Raji (cell line): ENCODE measurements around the gene CD84.

Experiments used
- POLR2A ChIP-seq: IDR thresholded peaks from 2 replicates; pipeline ENCODE4 v1.6.1; 2011; ENCODE audit warnings: low read depth, low read length, control low read depth; ENCODE audit not compliant: insufficient read depth

The CD84 gene

DNA sequence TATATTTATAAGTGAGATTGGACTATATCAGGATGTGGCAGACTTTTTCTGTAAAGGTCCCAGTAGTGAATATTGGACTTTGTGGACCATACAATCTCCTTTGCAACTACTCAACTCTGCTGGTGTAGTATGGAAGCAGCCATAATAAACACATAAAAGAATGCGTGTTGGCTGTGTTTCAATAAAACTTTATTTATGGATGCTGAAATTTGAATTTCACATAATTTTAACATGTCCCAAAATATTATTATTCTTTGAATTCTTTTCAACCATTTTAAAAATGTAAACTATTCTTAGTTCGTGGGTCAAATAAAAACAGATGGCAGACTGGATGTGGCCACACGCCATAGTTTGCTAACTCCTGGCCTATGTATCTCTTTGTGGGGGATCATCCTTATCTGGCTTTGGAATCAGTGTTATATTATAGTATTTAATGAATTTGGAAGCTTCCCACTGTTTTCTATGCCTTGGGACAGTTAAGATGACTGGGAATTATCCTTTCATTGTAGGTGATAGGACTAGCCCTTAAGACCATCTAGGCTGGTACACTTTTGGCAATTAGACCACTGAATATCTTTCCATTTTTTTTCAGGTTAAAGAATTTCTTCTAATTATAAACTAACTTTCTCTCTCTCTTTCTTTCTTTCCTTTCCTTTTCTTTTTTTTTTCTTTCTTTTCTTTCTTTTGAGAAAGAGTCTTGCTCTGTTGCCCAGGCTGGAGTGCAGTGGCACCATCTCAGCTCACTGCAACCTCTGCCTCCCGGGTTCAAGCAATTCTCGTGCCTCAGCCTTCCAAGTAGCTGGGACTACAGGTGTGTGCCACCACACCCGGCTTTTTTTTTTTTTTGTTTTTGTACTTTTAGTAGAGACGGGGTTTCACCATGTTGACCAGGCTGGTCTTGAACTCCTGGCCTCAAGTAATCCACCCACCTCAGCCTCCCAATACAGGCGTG lies 41.3 kb downstream of the CD84 start:
- no peak for TF ChIP-seq POLR2A

DNA sequence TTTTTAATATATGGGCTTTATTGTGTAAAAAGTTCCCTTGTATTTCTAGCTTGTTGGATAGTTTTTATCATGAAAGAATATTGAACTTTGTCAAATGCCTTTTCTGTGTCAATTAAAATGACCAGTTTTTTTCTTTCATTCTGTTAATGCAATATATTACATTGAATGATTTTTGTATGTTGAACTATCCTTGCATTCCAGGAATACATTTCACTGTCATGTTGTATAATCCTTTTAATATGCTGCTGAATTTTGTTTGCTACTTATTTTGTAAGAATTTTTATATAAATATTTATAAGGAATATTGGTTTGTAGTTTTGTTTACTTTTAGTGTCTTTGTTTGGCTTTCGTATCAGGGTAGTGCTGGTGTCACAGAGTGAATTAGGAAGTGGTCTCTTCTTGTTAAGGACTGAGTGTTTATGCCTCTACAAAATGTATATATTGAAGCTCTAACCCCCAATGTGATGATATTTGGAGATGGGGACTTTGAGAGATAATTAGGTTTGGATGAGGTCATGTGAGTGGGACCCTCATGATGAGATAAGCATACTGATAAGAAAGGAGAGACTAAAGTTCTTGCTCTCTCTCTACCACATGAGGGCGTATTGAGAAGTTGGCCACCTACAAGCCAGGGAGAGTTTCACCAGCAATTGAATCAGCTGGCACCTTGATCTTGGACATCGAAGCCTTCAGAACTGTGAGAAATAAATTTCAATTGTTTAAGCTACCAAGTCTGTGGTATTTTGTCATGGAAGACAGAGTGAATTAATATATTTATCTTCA lies 44.3 kb downstream of the CD84 start:
- TF ChIP-seq POLR2A: no peak

DNA sequence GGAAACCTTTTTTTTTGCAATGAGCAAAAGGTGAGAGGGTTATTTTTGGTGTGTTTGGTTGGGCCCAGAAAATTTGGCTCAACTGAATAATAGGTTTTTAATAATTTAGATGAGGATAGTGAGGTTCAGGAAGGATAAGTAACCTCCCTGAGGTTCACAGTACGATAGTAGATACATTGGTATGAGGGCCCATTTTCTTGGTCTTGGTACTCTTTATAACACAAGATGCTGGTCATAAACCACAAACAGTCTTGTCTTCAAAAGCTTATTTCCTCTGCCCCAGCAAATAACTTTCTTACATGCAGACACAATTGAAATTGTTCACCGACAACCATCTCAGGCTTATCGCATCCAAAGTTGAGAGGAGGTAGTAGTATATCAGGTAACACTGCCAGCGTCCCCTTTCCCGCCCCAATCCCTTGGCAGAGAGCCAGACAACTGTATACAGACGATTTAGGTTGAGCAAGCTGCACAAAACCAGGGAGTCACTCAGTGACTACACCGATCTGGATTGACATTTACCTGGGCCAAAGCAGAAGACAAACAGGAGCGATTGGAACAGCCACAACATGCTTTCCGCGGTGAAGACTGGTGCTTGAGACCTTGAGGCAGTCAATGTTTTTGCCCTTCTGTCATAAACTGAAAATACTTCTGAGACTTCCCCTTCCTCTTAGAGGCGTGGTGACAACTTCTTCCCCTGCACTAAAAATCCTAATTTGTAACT lies 56.5 kb downstream of the CD84 start, which contains the start of gene SLAMF6:
Gene SLAMF6, minus strand, starts transcription at position 634 of the 724 bp plus-strand sequence. Its CDS starts 63 bp downstream, at position 571.
- TF ChIP-seq POLR2A: peak; percentile 91

DNA sequence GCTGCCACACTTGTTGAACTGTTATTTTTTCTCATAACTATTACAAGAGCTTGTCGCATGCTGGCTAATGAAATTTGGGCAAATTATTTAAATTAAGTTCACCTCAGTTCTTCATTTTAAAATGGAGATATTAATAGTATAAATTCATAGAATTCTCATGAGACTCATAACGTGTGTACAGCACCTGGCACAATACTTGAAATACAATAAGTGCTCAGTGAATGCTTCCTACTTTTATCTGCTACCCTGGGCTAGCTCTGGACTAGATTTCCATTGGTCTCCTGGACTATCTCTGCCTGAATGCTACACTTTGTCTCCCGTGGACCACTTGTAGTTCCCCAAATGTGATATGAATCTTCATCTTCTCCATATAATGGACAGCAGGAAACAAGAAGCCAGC lies 57.2 kb downstream of the CD84 start:
- peak; percentile 41 for TF ChIP-seq POLR2A

DNA sequence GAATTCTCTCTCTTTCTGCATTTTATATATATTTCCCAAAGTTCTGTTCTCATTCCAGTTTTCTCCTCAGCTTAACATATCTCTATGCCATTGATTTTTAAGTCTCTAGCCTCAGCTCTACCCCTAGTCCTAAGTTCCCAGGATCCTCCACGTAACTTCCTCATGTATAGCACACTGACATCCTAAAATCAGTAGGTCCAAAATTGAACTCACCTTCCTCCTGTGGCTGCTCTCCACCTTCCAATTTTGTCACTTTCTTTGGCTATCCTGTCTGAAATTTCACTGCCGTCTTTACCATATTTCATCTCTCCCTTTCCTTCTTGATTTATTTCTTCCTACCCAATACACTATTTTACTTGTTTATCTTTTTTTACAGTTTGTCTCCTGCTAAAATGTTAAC lies 57.7 kb downstream of the CD84 start:
- TF ChIP-seq POLR2A: no peak

DNA sequence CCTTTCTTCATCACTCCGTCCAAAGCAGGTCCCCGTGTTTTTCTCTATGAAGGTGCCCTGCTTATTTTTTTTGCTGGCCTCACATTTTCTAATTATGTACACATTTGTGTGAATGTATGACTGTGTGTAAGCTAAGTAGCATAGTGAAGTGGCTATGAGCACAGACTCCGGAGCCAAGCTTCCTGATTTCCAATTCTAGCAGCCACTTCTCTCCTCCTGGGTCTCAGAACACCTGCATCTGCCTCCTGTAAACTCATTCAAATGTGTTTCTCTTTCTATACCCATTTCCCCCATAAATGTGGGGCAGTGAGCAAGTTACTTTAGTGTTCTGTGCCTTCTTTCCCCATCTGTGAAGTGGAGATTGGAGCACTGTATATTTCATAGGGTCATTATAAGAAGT lies 58.3 kb downstream of the CD84 start:
- TF ChIP-seq POLR2A: peak; percentile 29; the same call in 1 of the 2 replicates

DNA sequence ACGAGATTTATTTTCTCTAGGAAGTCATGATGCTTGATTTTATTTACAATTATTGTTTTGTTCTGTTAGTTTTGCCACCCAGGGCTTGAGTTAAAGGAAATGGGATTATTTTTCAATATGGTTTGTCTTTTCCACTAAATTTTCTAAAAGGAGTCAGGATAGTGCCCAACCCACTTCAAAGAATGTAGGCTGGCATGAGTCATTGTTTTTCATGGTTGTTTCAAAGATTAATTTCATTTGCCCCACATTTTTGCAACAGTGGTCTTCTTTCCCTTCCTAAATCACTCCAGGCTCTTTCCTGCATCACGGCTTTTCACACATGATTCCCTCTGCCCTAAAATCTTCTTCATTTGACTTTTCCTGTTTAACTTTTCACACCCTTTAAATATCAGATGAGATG lies 58.7 kb downstream of the CD84 start:
- no peak for TF ChIP-seq POLR2A

DNA sequence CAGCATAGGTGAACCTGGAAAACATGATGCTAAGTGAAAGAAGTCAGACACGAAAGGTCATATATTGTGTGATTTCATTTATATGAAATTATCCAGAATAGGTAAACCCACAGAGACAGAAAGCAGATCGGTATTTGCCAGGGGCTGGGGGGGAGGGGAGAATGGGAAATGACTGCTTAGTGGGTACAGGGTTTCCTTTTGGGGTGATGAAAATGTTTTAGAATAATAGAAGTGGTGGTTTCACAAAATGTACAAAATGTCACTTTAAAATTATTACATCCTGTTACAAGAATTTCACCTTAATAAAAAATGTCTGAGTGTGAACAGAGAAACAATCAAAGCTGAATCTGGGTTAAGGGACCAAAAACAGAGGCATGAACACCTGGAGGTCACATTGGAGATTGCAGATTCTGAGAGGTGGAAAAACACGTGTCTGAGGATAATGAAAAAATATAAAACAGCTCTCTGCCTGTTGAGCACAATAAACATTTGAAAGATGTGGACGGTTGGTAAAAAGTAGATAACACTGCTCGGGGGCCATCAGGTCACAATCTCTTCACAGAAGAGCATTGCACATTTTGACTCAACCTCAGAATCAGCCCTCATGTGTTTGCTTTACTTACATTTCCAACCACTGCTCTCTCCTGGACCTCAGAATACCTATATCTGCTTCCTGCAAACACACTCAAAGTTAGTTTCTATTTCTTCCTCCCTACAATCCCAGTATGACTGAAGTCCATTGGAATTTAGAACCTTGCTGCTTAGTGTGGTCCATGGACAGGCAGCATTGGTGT lies 59.5 kb downstream of the CD84 start:
- no peak for TF ChIP-seq POLR2A

DNA sequence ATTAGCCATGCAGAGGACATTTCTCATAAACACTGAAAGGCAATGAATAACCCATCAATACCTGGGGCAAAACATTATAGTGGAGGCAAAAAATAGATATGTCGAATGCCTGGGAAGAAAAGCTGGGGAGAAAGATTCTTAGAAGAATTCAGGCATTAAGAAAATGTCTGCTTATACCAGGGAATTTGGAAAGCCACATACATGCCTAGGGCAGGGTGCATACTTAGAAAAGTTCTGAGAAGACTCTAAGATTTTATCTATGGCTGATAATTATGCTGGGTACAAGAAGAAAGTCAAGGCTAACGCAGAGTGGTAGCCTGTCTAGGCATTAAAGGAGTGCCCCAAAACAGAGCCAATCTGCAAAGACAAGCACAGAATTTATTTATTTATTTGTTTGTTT lies 74.6 kb downstream of the CD84 start:
- no peak for TF ChIP-seq POLR2A

DNA sequence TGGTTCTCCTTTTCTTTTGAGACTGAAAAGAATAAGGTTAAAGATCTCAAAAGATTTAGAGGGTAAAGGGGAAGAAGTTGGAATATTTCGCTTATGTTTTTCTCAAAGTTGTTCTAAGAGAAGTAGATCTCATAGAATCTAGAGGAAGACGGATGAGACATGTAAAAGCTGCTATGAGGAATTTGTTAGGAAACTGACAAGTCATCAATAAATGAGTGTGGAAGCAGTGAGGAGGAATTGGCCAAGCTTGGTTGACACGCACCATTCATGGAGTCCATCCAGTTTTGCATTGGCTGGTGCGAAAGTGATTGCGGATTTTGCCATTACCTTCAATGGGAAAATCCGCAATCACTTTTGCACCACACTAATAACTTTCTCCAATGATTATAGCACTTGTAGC lies 76.2 kb downstream of the CD84 start:
- no peak for TF ChIP-seq POLR2A

DNA sequence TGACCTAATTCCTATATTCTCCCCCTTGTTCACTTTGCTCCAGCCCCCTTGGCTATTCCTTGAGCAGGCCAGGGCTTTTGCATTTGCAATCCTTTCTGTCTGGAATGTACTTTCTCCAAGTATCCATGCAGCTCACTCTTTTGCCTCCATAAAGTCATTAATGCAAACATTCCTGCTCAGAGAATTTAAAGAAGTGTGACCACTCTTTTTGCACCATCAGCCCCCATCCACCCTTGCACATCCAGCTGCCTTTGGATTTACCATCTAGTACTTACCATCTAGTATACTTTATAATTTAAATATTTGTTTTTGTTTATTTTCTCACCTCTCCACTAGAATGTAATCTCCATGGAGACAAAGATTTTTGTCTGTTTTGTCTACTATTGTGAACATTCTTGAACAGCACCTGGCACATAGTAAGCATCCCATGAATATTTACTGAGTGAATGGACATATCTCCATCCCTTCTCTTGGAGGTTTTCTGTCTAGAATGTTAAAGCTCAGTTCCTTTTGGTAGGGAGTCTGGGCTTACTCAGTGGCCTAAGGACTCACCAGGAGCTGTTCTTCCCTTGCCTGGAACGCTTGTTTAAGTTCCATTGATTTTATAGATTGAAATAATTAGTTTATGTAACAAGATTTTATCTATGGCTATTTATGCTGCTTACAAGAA lies 78.8 kb downstream of the CD84 start:
- TF ChIP-seq POLR2A: no peak

DNA sequence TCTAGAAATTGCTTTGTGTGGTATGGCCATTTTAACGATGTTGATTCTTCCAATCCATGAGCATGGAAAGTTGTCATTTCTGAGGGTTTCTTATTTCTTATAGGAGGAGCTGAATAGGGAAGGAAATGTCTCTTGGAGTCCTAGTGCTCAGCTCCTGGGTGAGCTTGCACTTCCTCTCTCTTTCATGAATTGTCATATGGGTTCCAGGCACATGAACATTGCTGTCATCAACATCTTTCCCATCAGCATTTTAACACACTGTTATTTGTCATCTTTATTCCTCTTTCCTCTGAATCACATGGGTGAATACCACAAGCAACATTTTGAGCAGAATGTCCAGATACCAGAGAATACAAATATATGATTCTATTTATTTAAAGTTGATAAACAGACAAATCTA lies 79.7 kb downstream of the CD84 start:
- no peak for TF ChIP-seq POLR2A

DNA sequence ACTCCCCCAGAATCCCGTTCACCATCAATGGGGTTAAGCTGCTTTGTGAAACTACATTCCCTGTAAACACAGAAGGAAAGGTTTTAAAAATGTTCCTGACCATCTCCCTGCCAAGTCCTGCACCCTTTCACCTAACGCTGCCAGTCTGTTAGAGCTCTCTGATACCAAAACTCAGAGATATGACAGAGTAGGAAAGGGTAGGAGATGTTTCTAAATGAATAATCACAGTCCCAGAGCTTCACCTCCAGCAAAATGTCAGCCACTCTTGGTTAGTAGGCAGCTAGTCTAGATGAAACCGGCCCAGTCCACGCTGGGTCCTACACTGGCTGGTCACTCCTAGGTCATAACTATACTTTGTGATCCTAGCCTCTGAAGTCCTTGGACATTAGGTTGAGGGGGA lies 83.0 kb downstream of the CD84 start:
- no peak for TF ChIP-seq POLR2A

DNA sequence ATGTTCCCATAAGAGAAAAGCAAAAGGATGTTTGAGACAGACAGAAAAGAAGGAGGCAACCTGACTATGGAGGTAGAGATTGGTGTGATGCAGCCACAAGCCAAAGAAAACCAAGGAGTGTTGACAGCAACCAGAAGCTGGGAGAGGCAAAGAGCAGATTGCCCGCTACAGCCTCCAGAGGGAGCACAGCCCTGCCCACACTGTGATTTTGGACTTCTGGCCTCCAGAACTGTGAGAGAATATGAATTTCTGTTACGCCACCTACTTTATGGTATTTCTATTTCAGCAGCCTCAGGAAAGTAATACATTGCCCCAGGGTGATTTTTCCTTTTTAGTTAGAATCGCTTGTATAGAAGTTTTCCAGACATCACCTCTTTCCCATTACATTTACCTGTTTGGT lies 84.7 kb downstream of the CD84 start:
- no peak for TF ChIP-seq POLR2A

DNA sequence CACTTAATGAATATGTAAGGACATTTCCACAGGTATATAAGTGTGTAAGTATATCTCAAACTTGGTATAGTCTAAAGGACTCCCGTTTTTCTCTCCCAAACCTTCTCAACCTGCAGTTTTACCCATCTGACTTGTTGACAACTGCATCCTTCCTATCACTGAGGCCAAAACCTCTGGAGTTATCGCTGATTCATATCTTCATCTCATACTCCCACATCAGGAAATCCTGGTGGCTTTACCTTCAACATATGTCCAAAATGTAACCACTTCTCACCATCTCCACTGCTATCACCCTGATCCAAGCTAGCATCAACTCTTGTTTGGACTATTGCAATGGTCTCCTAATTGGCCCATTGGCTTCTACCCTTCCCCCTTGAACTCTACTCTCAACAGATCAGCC lies 86.7 kb downstream of the CD84 start:
- no peak for TF ChIP-seq POLR2A

DNA sequence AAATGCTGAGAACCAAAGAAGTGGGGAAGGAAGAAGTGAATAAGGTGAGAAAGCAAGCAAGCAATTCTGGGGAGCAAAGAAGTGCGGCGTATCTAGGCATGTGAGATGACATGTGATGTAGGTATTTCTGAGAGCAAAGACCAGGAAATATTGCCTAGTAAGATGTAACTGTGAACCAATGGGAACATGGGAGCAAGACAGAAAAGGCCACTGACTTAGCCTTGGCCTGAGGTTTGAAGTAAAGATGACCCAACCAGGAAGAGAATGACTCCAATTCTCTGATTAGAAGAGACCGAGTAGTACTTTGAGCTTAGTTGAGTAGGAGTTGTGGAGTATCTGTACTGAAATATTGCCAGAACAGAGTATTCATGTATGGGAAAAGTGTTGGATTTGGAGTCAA lies 87.3 kb downstream of the CD84 start:
- no peak for TF ChIP-seq POLR2A
